Gastroesophageal sphincter (tissue), 3 donors: ENCODE data around the gene OR2A42.
"Not testable (repeated sequence)": the region's sequence is repeated elsewhere in the genome, so short reads cannot be mapped to it uniquely, and the experiment has no call there.

Experiments used
- POLR2A ChIP-seq, 2 donors: fragments of 450-650 bp; IDR thresholded peaks; one replicate each; pipeline ENCODE4 v1.6.1; 2017; ENCODE audit warnings: antibody characterized with exemption in 2 of 2, mild to moderate bottlenecking in 2 of 2, moderate library complexity in 1 of 2
- POLR2AphosphoS5 ChIP-seq: sonication (generic); formaldehyde crosslinking; IDR thresholded peaks from one replicate; pipeline ENCODE4 v1.6.1; 2017; ENCODE audit warnings: antibody characterized with exemption
- TF ChIP-seq, protein P1 (sequence below), 4 experiments: fragments of 200-600 bp in 2 of 4; fragments of 450-650 bp in 2 of 4; sonication (generic) in 1 of 4; IDR thresholded peaks; one replicate each; pipeline ENCODE4 v1.5.1; 2017 to 2019; ENCODE audit warnings: antibody characterized with exemption in 4 of 4, mild to moderate bottlenecking in 2 of 4, moderate library complexity in 2 of 4

DNA sequence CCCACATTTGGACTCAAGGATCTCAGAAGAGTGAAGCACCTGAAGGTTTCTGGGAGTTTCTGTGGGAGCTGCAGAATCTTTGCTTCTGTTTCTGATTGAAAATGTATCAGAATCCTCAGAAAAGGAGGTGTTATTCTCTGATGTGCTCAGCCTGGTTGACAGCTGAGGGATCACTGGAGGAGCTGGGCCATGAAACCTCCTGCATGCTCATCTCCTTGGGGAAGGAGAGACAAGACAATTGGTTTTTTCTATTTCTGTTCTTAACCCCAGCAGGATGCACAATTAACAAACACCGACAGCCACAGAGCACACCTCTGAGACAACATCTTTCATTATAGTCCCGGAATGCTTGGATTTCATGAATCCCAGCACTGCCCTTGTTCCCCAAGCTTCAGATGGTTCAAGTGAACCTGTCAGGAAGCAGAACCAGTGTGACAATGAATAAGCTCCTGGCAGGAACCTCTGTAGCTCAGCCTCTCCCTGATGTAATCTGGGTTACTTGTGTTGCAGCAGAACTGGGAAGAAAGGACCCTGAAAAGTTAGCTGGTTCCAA is 799 bp downstream of the OR2A42 start:
- TF ChIP-seq, protein P1, sequence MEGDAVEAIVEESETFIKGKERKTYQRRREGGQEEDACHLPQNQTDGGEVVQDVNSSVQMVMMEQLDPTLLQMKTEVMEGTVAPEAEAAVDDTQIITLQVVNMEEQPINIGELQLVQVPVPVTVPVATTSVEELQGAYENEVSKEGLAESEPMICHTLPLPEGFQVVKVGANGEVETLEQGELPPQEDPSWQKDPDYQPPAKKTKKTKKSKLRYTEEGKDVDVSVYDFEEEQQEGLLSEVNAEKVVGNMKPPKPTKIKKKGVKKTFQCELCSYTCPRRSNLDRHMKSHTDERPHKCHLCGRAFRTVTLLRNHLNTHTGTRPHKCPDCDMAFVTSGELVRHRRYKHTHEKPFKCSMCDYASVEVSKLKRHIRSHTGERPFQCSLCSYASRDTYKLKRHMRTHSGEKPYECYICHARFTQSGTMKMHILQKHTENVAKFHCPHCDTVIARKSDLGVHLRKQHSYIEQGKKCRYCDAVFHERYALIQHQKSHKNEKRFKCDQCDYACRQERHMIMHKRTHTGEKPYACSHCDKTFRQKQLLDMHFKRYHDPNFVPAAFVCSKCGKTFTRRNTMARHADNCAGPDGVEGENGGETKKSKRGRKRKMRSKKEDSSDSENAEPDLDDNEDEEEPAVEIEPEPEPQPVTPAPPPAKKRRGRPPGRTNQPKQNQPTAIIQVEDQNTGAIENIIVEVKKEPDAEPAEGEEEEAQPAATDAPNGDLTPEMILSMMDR (IDR thresholded peaks at IDR 0.05): not testable (repeated sequence)
- TF ChIP-seq POLR2AphosphoS5; POLR2A (IDR thresholded peaks at IDR 0.05): not testable (repeated sequence)
